K562 (cell line): ENCODE results near the gene SPHK2. TPM values are rescaled to one million over a fixed set of nuclear protein-coding genes. Genes with fewer than 3 reads are reported as not detected.

Experiments used
- ATAC-seq: fragments of 200-7000 bp; cut with Tn5 transposase; 3 replicates; pipeline ENCODE4 v1.9.1; 2020; ENCODE audit warnings: moderate library complexity
- BruUV-seq: library from RNA; stranded (reverse); fragments of 400-500 nt; replicated peaks from 2 replicates; lab custom pipeline; 2021; lab: Mats Ljungman, UMichigan
- CTCF ChIA-PET: fragments of 300-600 bp; formaldehyde crosslinking; extraction: SDS; loops from one replicate; lab custom pipeline; 2021; ENCODE audit warnings: low intra/inter-chr PET ratio; lab: Yijun Ruan, JAX
- POLR2A ChIA-PET: fragments of 300-600, 350-650 bp; sonication (Branson Sonifier 250); formaldehyde crosslinking; extraction: SDS; loops from one replicate; lab custom pipeline; 2021; ENCODE audit warnings: antibody characterized with exemption, inconsistent platforms; lab: Yijun Ruan, JAX
- DNase-seq, 4 experiments: peaks; one replicate each; pipeline versions ENCODE4 v3.0.0 to v3.0.0-alpha.2; 2011 to 2018; ENCODE audit warnings: low spot score in 3 of 4, mixed read lengths in 3 of 4; ENCODE audit errors: extremely low read depth in 1 of 4
- FAIRE-seq: peaks from 2 replicates; lab custom pipeline; 2011; peaks lifted over from hg19 to GRCh38; lab: Jason Lieb, UNC
- H2AFZ ChIP-seq: 2 replicates; pipeline ENCODE4 v1.6.0; 2011; ENCODE audit warnings: low read depth, low read length, control low read depth, inconsistent platforms
- H3K27ac ChIP-seq: fragments of 200-600 bp; 3 replicates; pipeline ENCODE4 v1.8.0; 2011; ENCODE audit warnings: low read depth, mild to moderate bottlenecking, control low read depth, inconsistent platforms, low read length, moderate library complexity, mixed read lengths; ENCODE audit errors: extremely low read depth
- H3K27me3 ChIP-seq, 2 experiments: fragments of 300-600 bp in 1 of 2; 2 replicates in 1 of 2; 3 replicates in 1 of 2; pipeline versions ENCODE4 v1.6.0 to v1.8.0; 2011; ENCODE audit warnings: inconsistent platforms in 2 of 2, low read length in 2 of 2, mild to moderate bottlenecking in 1 of 2, mixed read lengths in 1 of 2, moderate library complexity in 1 of 2; ENCODE audit not compliant: control insufficient read depth in 2 of 2, insufficient read depth in 2 of 2
- H3K36me3 ChIP-seq: fragments of 300-600 bp; 3 replicates; pipeline ENCODE4 v1.8.0; 2011; ENCODE audit warnings: mild to moderate bottlenecking, low read length, inconsistent platforms; ENCODE audit not compliant: control insufficient read depth, insufficient read depth
- H3K4me1 ChIP-seq, 2 experiments: fragments of 200-600 bp in 1 of 2; replicated peaks in 1 of 2; 2 replicates in 1 of 2; 3 replicates in 1 of 2; pipeline versions ENCODE4 v1.5.1 to v1.8.0; 2011; ENCODE audit warnings: inconsistent platforms in 2 of 2, low read length in 2 of 2, mild to moderate bottlenecking in 1 of 2, mixed read lengths in 1 of 2, moderate library complexity in 1 of 2; ENCODE audit not compliant: control insufficient read depth in 2 of 2, insufficient read depth in 2 of 2
- H3K4me2 ChIP-seq: 2 replicates; pipeline ENCODE4 v1.6.1; 2011; ENCODE audit warnings: low read length, control low read depth, inconsistent platforms, mixed read lengths; ENCODE audit not compliant: insufficient read depth
- H3K4me3 ChIP-seq: fragments of 200-600 bp; sonication (generic), shearing (Covaris generic); 2 replicates; pipeline ENCODE4 v1.5.1; 2016; ENCODE audit warnings: control low read depth, inconsistent platforms
- H3K79me2 ChIP-seq: fragments of 200-600 bp; 3 replicates; pipeline ENCODE4 v1.8.0; 2011; ENCODE audit warnings: low read length, inconsistent platforms; ENCODE audit not compliant: control insufficient read depth, insufficient read depth
- H3K9ac ChIP-seq, 2 experiments: 2 replicates each; pipeline versions ENCODE4 v1.6.0 to v1.6.1; 2011; ENCODE audit warnings: low read depth in 2 of 2, low read length in 2 of 2, control low read depth in 1 of 2, inconsistent platforms in 1 of 2, mild to moderate bottlenecking in 1 of 2, mixed read lengths in 1 of 2; ENCODE audit not compliant: insufficient read depth in 1 of 2
- H3K9me1 ChIP-seq: one replicate; pipeline ENCODE4 v1.6.0; 2011; ENCODE audit warnings: inconsistent platforms, mild to moderate bottlenecking, low read length, moderate library complexity; ENCODE audit not compliant: control insufficient read depth, insufficient read depth
- H3K9me3 ChIP-seq: replicated peaks from 2 replicates; pipeline ENCODE4 v1.5.1; 2011; ENCODE audit warnings: low read depth, low read length, inconsistent platforms; ENCODE audit not compliant: control insufficient read depth, insufficient read depth
- H4K20me1 ChIP-seq: replicated peaks from 2 replicates; pipeline ENCODE4 v1.6.1; 2011; ENCODE audit warnings: low read length, inconsistent platforms, mixed read lengths; ENCODE audit not compliant: control insufficient read depth, insufficient read depth
- ATF7 ChIP-seq: fragments of 450-650 bp; IDR thresholded peaks from 2 replicates; pipeline ENCODE4 v1.7.1; 2014; ENCODE audit warnings: mild to moderate bottlenecking, moderate library complexity
- BACH1 ChIP-seq: fragments of 200-800 bp; sonication (Bioruptor generic); IDR thresholded peaks from 2 replicates; pipeline ENCODE4 v1.6.1; 2016; ENCODE audit warnings: missing genetic modification characterization, missing compliant biosample characterization
- CCNT2 ChIP-seq: IDR thresholded peaks from 2 replicates; pipeline ENCODE4 v1.6.1; 2011; ENCODE audit warnings: borderline replicate concordance, low read depth, mild to moderate bottlenecking, moderate library complexity, mixed read lengths, low read length; ENCODE audit not compliant: insufficient read length; ENCODE audit errors: extremely low read depth
- CGGBP1 ChIP-seq: fragments of 250-450 bp; sonication (Bioruptor Pico); IDR thresholded peaks from 2 replicates; pipeline ENCODE4 v1.9.0; 2021; ENCODE audit warnings: mild to moderate bottlenecking
- NCOR1 ChIP-seq: fragments of 450-650 bp; IDR thresholded peaks from 2 replicates; pipeline ENCODE4 v1.6.1; 2016; ENCODE audit warnings: mild to moderate bottlenecking, moderate library complexity
- NKRF ChIP-seq: fragments of 450-650 bp; IDR thresholded peaks from 2 replicates; pipeline ENCODE4 v1.6.1; 2016; ENCODE audit warnings: borderline replicate concordance
- POLR2G ChIP-seq: fragments of 200-400 bp; formaldehyde crosslinking; IDR thresholded peaks from 2 replicates; pipeline ENCODE4 v1.6.1; 2017; ENCODE audit warnings: low read depth, mild to moderate bottlenecking, antibody characterized with exemption, low read length, moderate library complexity
- RBFOX2 ChIP-seq: fragments of 200-400 bp; formaldehyde crosslinking; IDR thresholded peaks from 2 replicates; pipeline ENCODE4 v1.6.1; 2017; ENCODE audit warnings: low read depth, mild to moderate bottlenecking, low read length, moderate library complexity
- TFAP4 ChIP-seq: sonication (generic); formaldehyde crosslinking; IDR thresholded peaks from 2 replicates; pipeline ENCODE4 v1.8.0; 2022; ENCODE audit warnings: missing genetic modification reagents, mild to moderate bottlenecking, moderate library complexity, borderline replicate concordance
- ZBTB33 ChIP-seq: sonication (generic); formaldehyde crosslinking; IDR thresholded peaks from 2 replicates; pipeline ENCODE4 v1.8.1; 2023; ENCODE audit warnings: mild to moderate bottlenecking, missing genetic modification reagents
- ZNF316 ChIP-seq: fragments of 450-650 bp; IDR thresholded peaks from 2 replicates; pipeline ENCODE4 v1.6.1; 2016
- ZNF780A ChIP-seq: fragments of 250-450 bp; sonication (Bioruptor Pico); IDR thresholded peaks from 2 replicates; pipeline ENCODE4 v1.5.0; 2021; ENCODE audit warnings: mild to moderate bottlenecking
- WGBS: fragments of 100-300 bp; shearing (Covaris generic); methylation state at CpG from one replicate; pipeline ENCODE4 v1.1.6; 2016; ENCODE audit warnings: low coverage, mixed read lengths; ENCODE audit not compliant: insufficient coverage; ENCODE audit errors: missing lambda C conversion rate; 5-methylcytosine and 5-hydroxymethylcytosine counted together
- in situ Hi-C: fragments of 300-500 bp; cut with MboI; formaldehyde crosslinking; loops from 4 replicates; pipeline ENCODE4 v1.15.0; 2018; ENCODE audit warnings: inconsistent platforms, mixed read lengths
- intact Hi-C: fragments of 100-400 bp; cut with micrococcal nuclease; formaldehyde crosslinking; loops from 2 replicates; pipeline ENCODE4 v1.14.2; 2022
- polyA plus RNA-seq, 8 experiments: library from polyadenylated mRNA; depleted of rRNA in 4 of 8; stranded (reverse) in 5 of 8; unstranded in 3 of 8; fragments of >200 nt; fragmentation: Nextera tagmentation in 2 of 8; fragmentation: Illumina TruSeq in 1 of 8; extraction: Ambion mirVana in 2 of 8; extraction: Trizol in 1 of 8; gene quantifications; 2 replicates each; pipeline versions ENCODE4 v1.2.1 to v1.2.3, GENCODE V29; 2011 to 2014; ENCODE audit warnings: inconsistent platforms in 1 of 8, missing spikeins in 1 of 8
- total RNA-seq, 7 experiments: library from RNA; depleted of rRNA in 6 of 7; stranded (reverse); fragments of >200 nt in 6 of 7; fragmentation: Illumina TruSeq in 2 of 7; extraction: Trizol in 2 of 7; gene quantifications; 2 replicates each; pipeline versions ENCODE4 v1.2.1 to v1.2.3, GENCODE V29; 2011 to 2021; ENCODE audit warnings: low replicate concordance in 1 of 7

SPHK2 gene
- total and polyA plus RNA-seq, 9 of the 15 experiments (the other 6 are each of a cell fraction or from before 2014, with no cell fraction given) = 0.10 to 15.2 (median 2.9) TPM

- TF ChIP-seq NKRF = no peak
- peak; percentile 91 for TF ChIP-seq ZNF316
- TF ChIP-seq ATF7 = no peak
Observed at GRCh38 chr19:48615231-48616040, 3.9 kb upstream of the SPHK2 start (continued).

GRCh38 chr19:48616041-48616436, 3.3 kb upstream of the SPHK2 start:
- no TSS peak for BruUV-seq
- in situ Hi-C loops = no loop called here
- FAIRE-seq (no peak), ATAC-seq (no peak), DNase-seq (no peak)
- Histone ChIP-seq H3K27ac (no peak overlapping the region), H3K4me2 (peak overlapping the region; percentile 91; the same call in 1 of the 2 replicates), H3K79me2 (peaks cover 44% of the 10 kb centered on the region), H3K4me1 (peaks cover 30 to 60% of the 10 kb centered on the region in 2 experiments; a peak in 4 of 5 replicates), H3K4me3 (peak overlapping the region; percentile 64; the same call in 1 of the 2 replicates), H3K9ac (peak overlapping the region; percentile 5 to 94; a peak in 2 of 4 replicates), H2AFZ (no peak overlapping the region), H3K9me3 (no peaks in the 10 kb centered on the region), H3K9me1 (peaks cover 11% of the 10 kb centered on the region), H3K27me3 (no peaks in the 10 kb centered on the region), H4K20me1 (peaks cover 37% of the 10 kb centered on the region), H3K36me3 (peaks cover 38% of the 10 kb centered on the region; the same call in 2 of the 3 replicates)
- ChIA-PET CTCF (no interaction called here), POLR2A (interaction anchor here (0.6 to 4.7 kb wide), 16 partner anchors 8 to 974 kb away, joined by 3 to 85 read pairs (median 3); partner anchors contain the start of gene SPACA4)
- WGBS = 85% methylated on average over 11 of the region's 16 CpGs
- TF ChIP-seq ZBTB33 (CRISPR knock-in tag) (0 out of 2 replicates have a peak, but pooled peaks have one; percentile 14), TFAP4 (peak; percentile 31; the same call in 1 of the 2 replicates), BACH1 (tag) (no peak), POLR2G (peak; percentile 73), RBFOX2 (peak; percentile 83), ZNF780A (CRISPR knock-in tag) (no peak), CGGBP1 (CRISPR knock-in tag) (no peak), NCOR1 (no peak), CCNT2 (peak; percentile 21)
- TF ChIP-seq, all 486 proteins: peak for 5
- intact Hi-C loops = no loop called here
